HG03045 (cell line): ENCODE data around the gene DOCK2.

Experiments used
- ATAC-seq: cut with Tn5 transposase; IDR thresholded peaks from one replicate; pipeline ENCODE4 v1.9.1; 2021; ENCODE audit warnings: mild to moderate bottlenecking, moderate library complexity; ENCODE audit not compliant: unreplicated experiment

The DOCK2 gene

DNA sequence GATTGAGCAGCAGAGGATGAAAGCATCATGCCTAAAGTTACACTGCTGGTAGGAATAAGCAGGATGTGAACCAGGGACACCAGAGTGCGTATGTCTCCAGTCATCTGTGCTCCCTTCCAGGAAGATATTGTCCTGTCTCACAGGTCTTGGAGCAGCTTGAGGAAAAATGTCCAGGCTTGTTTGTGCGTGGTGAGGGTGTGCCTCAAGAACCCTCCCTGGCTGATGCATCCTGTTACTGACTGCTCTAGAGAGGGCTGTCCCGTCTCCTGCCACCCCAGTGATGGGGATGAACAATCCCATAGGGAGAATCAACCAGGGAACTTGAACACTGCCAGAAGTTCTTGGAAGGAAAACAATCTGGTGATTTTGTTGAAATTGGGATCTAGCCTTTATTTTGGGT, 211.2 kb downstream of the DOCK2 start:
- ATAC-seq = no peak

DNA sequence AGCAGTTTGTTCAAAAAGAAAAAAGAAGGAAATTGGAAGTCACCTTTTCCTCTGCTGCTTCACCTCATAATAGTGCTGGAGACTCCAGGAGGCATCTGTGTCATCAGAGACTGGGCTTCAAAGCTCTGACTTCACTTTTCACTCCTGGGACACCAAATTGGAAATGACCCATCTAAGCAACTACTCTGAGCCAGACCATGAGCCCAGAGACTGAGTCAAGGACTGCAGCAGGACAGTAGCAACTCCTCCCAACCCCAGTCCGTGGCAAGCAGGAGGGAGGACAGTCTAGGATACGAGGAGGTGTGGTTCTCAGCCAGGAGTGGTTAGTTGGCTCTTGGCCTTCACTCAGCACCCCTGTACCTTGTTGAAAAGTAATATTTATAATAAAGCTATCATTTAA, 211.7 kb downstream of the DOCK2 start:
- ATAC-seq = no peak

DNA sequence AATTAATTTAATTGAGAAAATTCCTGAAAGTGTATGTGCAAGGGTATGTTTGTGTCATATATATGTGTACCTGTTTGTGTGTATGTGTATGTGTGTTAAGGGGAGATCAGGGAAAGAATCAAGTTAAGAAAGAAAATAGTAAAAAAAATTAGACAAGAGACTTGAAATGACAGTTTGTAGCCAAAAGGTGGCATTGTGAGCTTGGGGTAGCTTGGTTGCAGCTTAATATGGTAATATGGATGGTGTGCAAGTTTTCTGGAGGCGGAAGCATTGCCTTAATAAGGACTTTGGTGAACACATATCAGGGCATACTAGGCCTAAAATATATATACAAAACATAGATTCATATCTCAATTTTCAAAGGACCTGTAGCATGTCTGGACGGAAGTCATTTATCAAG, 213.3 kb downstream of the DOCK2 start:
- ATAC-seq = no peak

GRCh38 chr5:169851321-169851850, 214.3 kb downstream of the DOCK2 start:
- ATAC-seq = no peak

DNA sequence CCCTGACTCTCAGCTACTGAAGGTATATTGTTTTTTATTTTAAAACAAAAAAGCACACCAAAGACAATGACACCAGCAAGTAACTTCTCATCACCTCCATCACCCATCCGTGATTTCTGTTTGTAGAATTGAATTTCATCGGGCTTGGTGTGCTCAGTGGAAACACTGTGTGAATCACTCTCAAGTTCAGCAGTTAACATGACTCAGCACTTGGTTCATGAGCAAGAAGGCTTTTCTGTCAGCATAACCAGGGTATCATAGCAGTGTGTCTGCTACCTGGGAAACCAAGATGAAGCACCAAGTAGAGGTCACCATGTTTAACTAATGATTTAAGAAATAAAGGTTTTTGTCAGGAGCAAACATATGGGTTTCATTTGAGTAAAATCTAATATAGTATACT, 219.5 kb downstream of the DOCK2 start:
- ATAC-seq = no peak

GRCh38 chr5:169860585-169860984, 223.5 kb downstream of the DOCK2 start:
- no peak for ATAC-seq

DNA sequence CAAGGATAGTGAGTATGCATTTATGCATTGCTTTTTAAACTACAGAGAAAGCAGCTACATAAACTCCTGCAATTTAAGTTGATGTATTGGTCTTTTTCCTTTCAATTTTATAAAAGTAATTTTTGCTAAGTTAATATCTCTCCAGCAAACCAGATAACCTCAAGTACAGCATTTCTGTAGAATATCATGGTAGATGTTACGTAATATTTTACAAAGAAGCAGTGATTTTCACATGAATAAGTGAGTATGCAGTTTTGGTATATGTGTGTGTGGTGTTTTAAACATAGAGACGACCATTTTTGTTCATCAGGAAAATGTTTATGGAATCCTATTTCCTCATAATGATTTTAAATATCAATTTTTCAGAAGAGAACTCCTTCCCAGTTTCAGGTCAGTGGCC, 224.4 kb downstream of the DOCK2 start:
- ATAC-seq = no peak

DNA sequence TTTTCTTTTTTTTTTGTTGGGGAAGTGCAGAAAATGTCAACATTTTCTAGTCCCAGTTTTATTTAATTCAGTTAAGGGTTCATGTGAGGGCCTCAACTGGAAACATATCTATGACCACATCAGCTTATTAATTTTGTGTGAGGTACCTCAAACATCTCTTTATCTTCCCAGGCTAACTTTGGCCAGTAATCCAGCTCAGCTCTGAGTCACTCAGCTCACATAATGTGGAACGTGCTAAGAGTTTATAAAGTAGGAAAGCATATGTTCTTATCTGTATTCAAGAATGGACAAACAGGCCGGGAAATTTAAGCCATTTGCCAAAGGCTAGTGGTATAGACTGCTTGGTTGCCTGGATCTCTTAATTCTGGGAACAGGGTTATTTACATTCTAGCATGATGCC, 224.9 kb downstream of the DOCK2 start:
- ATAC-seq = no peak

- ATAC-seq = no peak
Measured at GRCh38 chr5:169862391-169862811, 225.3 kb downstream of the DOCK2 start.

DNA sequence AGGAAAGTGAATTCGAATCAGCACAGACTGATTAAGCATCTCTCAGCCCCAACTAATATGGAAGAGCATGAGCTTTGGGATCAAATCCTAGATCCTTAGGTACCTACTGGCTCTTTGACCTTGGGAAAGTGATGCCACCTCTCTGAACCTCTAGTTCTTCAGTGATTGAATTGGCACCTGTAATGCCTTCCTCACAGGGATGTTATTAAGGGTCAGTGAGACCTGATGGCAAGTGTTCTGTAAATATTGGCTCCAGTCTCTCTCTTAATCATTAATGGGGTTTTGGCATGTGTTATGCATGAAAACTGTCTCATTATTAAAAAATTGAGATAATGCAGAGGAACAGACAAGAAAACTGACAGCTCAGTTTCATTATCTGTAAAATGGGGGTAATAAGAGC, 227.4 kb downstream of the DOCK2 start:
- ATAC-seq = no peak

- no peak for ATAC-seq
Measured at GRCh38 chr5:169867347-169867746, 230.3 kb downstream of the DOCK2 start.

- no peak for ATAC-seq
Measured at GRCh38 chr5:169869066-169869465, 232.0 kb downstream of the DOCK2 start.

DNA sequence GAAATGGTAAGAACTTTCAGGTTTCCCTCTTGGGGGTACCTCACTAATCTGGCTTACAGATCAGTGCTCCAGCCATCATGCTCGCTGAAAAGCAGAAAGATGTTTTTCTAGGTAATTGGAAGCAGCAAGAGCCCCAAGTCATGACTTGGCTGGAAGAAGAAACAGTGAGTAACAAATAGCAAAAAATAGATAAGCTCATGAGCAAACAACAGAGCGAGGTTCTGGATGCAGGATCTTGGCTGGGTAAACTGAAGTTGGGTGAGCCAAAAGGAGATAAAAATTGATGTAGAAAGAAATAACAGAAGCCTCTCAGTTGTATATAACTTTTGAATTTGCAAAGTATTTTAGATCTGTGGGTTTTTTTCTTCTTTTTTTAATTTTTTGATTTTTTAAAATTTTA, 233.1 kb downstream of the DOCK2 start:
- ATAC-seq = no peak

GRCh38 chr5:169871826-169872490, 234.9 kb downstream of the DOCK2 start:
- no peak for ATAC-seq

DNA sequence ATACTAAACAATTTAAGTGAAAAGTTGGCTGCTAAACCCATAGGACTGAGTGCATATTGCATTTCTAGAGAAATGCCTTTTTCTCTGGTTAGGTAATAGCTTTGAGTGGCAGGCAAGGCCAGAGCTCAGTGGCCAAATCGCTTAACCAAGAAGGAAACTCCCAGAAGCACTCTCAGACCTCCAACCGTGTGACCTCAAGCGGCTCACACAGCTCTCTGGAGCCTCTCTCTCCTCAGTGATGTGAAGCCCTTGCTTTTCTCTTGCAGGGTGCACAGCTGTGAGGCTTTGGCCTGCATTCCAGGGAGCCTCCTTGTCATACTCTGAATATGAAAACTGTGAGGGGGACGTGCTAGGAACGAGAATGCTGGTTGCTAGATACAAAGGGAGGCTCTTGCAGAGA, 236.6 kb downstream of the DOCK2 start:
- no peak for ATAC-seq

- ATAC-seq = no peak
Measured at GRCh38 chr5:169874621-169875020, 237.5 kb downstream of the DOCK2 start.

GRCh38 chr5:169875091-169875728, 238.1 kb downstream of the DOCK2 start:
- no peak for ATAC-seq

DNA sequence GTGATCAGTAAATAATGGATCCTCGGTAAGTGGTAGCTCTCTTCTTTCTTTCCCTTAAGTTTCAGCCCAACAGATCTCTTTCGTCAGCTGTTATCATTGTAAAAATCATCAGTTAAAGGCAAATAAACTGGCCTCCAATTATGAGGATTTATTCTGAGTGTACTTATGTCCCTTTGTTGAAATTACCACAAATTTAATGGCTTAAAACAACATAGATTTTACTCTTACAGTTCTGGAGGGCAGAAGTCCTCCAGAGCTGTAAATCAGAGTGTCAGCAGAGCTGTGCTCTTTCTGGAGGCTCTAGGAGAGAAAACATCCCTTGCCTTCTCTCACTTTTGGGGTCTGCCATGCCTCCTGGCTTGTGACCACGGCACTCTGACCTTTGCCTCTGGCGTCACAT, 238.7 kb downstream of the DOCK2 start:
- no peak for ATAC-seq

GRCh38 chr5:169876386-169876785, 239.3 kb downstream of the DOCK2 start:
- no peak for ATAC-seq

GRCh38 chr5:169880012-169880663, 243.1 kb downstream of the DOCK2 start:
- ATAC-seq = no peak

- ATAC-seq = no peak
Measured at GRCh38 chr5:169880785-169881184, 243.7 kb downstream of the DOCK2 start.

DNA sequence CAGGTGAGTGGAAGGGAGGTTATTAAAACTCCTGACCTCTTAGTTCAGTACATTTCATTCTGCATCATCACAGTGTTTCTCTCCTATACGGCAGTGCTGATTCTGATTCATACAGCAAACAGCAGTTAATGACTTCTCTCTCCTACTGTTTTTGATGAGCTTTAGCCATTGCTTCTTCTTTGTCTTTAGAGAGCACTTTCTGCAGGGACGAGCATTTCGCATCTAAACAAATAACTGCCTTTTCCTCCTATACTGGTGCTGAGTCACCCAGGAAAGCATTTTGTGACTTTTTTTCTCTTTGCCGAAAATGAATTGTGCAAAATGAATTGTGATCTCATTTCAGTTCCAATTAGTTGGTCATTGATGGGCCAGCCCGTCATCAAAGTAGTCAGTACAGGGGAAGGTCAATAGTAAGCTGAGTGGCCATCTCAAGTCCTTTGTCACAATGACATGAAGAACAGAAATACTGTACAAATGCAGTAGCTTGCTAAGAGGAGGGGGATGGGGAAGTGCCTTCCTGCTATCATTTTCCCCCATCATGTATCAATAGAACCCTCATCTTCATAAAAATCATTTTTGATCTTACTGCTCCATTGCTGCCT, 244.7 kb downstream of the DOCK2 start:
- no peak for ATAC-seq
